Measurements from ENCODE around the gene DAP.

DNA sequence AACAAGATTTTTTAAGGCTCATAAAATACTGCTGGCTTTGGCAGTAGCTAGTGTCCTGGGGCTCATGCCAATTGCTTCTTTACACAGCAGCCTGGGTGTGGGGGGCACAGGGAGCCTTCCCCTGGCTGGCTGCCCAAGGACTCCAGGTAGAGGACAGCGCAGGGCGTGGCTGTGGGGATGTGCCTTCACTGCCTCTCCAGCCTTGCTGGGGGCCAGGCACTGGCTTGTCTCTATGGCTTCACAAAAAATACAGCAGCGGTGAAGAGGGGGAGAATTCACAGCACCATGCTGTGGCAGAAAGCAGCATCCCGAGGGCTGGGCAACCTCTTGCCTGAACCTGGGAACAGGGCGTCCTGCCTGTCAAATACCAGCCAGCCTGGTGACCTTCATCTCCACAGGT lies 57.4 kb downstream of the DAP start:
- TF ChIP-seq, protein P1, sequence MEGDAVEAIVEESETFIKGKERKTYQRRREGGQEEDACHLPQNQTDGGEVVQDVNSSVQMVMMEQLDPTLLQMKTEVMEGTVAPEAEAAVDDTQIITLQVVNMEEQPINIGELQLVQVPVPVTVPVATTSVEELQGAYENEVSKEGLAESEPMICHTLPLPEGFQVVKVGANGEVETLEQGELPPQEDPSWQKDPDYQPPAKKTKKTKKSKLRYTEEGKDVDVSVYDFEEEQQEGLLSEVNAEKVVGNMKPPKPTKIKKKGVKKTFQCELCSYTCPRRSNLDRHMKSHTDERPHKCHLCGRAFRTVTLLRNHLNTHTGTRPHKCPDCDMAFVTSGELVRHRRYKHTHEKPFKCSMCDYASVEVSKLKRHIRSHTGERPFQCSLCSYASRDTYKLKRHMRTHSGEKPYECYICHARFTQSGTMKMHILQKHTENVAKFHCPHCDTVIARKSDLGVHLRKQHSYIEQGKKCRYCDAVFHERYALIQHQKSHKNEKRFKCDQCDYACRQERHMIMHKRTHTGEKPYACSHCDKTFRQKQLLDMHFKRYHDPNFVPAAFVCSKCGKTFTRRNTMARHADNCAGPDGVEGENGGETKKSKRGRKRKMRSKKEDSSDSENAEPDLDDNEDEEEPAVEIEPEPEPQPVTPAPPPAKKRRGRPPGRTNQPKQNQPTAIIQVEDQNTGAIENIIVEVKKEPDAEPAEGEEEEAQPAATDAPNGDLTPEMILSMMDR (optimal IDR thresholded peaks at IDR 0.05 in 1 of 3, IDR thresholded peaks at IDR 0.05 in 1 of 3, conservative IDR thresholded peaks at IDR 0.05 in 1 of 3; ENCODE audit: extremely low read depth in 1 of 3, insufficient read depth in 2 of 3, low read length in 3 of 3), result no peak
- no peak for TF ChIP-seq EZH2 (IDR thresholded peaks at IDR 0.05; ENCODE audit: low read length)

Data from keratinocyte (primary cell).